Measurements from ENCODE around the gene SEC23IP.

The SEC23IP gene

GRCh38 chr10:119940487-119940886 is 48.0 kb downstream of the SEC23IP start:
- no peak for DNase-seq (ENCODE audit: low spot score)

DNA sequence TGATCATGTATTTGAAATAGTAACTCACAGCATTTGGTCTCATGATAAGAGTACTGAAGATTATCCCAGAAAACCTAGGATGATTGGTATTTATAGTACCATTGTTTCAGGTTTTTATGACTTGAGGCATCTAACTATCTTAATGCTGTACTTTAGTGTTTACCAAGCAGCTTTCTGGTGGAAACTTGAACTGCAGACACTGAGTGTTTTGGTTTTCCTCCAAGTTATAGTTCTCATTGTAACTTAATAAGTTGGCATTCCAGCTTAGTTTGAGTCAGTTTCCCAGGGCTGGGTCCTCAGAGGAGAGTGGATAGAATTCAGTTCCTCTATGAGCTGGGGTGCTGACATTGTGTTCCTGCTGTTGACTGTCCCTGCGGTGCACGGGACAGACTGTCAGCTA is 50.4 kb downstream of the SEC23IP start:
- DNase-seq (ENCODE audit: low spot score): no peak

GRCh38 chr10:119945805-119946204 is 53.3 kb downstream of the SEC23IP start:
- no peak for DNase-seq (ENCODE audit: low spot score)

DNA sequence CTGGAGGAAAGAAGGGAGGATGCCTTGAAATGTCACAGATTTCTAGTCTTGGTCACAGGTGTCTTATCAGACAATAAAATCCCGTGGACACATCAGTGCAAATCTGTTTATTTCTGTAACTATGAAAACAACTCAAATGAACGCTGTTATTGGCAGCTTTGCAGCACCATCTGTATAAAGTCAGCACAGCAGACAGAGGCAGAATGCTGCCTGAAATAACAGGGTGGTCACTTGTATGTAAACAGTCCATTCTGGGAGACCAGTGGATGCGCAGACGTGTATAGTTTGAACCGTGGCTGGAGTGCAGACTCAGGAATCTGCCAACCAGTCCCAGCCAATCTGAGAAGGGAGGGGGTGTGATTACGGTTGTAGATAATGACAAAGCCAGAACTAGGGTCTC is 54.8 kb downstream of the SEC23IP start:
- no peak for DNase-seq (ENCODE audit: low spot score)

DNA sequence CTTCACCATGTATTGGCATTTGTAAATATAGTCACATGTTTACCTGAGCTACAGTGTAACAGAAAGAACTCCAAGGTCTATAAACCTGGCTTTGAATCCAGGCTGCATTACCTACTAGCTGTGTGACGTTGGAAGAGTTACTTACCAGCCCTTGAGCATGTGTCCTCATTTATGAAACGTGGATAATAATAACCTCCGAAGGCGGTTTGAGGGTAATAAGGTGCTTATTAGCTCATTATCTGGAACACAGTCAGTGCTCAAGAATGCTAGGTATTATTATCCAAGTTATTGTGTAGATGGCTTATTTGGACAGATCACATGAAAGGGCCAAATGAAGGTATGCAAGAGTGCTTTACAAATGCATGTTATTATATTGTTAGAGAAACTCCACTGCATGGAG is 64.9 kb downstream of the SEC23IP start:
- no peak for DNase-seq (ENCODE audit: low spot score)

- DNase-seq (ENCODE audit: low spot score): no peak
Observed at GRCh38 chr10:119962837-119963236, 70.3 kb downstream of the SEC23IP start.

DNA sequence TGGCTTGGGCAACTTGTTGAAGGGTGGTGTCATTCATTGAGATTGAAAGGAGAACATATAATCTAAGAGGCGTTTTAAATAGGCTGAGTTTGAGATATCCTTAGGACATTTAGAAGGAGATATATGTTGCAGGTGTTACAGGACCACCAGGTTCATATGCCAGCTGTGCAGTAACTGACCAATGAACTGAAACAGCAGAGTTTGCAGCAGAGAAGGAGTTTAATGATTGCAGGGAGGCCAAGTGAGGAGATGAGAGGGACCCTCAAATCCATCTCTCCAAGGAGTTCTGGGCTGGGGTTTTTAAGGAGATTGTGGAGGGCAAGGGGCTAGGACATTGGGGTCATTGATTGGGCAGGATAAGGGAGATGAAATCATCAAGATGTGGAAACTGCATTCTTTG is 74.5 kb downstream of the SEC23IP start:
- DNase-seq (ENCODE audit: low spot score): no peak

GRCh38 chr10:119969609-119970008 is 77.1 kb downstream of the SEC23IP start:
- no peak for DNase-seq (ENCODE audit: low spot score)

GRCh38 chr10:119970107-119970506 is 77.6 kb downstream of the SEC23IP start:
- DNase-seq (ENCODE audit: low spot score): no peak

DNA sequence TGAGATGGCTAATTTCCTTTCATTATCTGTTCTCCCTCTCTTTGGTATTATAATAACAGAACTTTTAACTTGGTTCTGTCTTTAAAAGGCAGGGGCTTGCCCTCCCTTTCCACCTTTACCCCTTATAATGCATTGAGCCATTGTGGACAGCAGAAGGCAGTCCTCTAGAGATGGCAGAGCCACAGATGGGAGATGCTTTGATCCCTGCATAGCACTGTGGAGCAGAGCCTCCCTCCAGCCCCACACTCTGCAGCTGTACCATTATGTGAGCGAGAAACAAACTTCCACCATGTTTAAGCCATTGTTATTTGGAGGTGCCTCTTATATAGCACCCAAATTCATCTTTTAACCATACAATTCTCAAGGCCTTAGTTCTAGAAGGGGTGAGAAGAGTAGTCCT is 78.4 kb downstream of the SEC23IP start:
- DNase-seq (ENCODE audit: low spot score): no peak

DNA sequence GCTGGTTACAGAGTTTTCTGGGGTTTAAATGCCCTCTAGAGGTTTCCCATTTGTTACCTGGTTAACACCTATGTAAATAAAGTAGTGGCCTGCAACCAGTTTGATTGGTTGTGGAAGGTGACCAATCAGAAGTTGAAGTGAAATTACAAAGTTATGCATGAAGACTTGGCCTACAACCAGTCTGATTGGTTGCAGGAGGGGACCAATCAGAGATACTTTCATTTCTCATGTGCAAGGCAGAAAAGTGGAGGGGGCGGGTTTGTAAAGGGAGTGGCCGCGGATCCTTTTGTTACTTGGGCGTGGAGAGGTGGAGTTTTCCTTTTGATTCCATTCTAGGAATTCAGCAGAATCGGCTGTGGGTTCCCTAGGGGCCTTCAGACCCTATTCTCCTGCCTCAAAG is 80.8 kb downstream of the SEC23IP start:
- DNase-seq (ENCODE audit: low spot score): no peak

- no peak for DNase-seq (ENCODE audit: low spot score)
Observed at GRCh38 chr10:119976421-119976820, 83.9 kb downstream of the SEC23IP start.

DNA sequence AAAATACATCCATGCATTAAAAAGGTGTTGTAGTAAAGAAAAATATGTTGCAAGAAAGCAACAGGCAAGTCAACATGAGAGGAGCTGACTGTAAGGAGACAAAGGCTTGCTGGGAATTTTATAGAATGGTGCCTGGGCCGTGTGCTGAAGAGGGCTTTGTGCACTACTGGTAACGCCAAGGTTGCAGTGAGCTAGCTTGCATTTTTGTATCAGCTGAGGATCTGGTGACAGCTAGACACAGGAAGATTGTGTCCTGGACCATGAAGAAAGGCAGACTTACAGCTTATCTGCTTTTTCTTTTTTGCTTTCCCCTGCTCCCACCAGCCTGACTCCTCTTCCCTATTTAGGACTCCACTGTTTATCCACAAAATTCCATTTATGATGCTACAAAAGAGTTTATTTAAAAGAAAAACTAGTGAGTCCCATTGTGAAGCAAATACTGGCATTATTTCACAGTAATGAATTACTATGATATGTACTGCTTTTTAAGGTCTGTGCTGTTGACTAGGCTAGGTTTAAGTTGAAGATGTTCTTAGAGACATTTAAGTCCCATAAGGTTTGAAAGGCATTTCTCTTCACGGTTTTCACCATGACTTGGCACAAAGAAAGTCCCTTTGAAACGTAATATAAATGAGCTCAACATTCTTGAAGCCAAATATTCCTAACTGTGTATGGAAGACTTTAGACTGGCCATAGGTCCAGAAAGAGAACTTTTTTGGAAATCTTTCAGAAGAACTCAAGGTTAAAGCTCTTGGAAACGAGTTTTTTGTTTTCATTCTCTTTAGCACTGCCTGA is 88.6 kb downstream of the SEC23IP start:
- DNase-seq (ENCODE audit: low spot score): no peak

- no peak for DNase-seq (ENCODE audit: low spot score)
Observed at GRCh38 chr10:119981826-119982225, 89.3 kb downstream of the SEC23IP start.

- DNase-seq (ENCODE audit: low spot score): no peak
Observed at GRCh38 chr10:119988333-119988732, 95.8 kb downstream of the SEC23IP start.

DNA sequence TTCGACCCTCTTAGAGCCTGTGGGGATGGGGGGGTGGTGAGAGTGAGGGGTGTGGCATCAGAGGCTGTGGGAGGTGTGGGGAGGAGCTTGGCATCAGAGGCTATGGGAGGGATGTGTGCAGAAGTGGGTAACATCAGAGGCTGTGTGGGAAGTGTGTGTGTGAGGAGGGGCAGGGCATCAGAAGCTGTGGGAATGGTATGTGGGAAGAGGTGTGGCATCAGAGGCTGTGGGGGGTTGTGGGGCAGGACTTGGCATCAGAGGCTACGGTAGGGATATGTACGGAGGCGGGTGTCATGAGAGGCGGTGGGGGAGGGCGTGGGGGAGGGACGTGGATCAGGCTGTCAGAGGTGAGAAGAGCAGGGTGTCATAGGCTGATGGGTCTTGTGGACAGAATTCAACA is 97.4 kb downstream of the SEC23IP start:
- no peak for DNase-seq (ENCODE audit: low spot score)

- DNase-seq (ENCODE audit: low spot score): no peak
Observed at GRCh38 chr10:119991066-119991465, 98.5 kb downstream of the SEC23IP start.

GRCh38 chr10:119991816-119992215 is 99.3 kb downstream of the SEC23IP start:
- DNase-seq (ENCODE audit: low spot score): no peak

Measured in GM03348 (cell line).